ENCODE results near the gene ADAP2.
"Not testable (repeated sequence)": the region's sequence is repeated elsewhere in the genome, so short reads cannot be mapped to it uniquely, and the experiment has no call there.

ADAP2 gene

GRCh38 chr17:30969989-30970830 is 48.5 kb downstream of the ADAP2 start:
- DNase-seq (ENCODE audit: low read depth): no peak

DNA sequence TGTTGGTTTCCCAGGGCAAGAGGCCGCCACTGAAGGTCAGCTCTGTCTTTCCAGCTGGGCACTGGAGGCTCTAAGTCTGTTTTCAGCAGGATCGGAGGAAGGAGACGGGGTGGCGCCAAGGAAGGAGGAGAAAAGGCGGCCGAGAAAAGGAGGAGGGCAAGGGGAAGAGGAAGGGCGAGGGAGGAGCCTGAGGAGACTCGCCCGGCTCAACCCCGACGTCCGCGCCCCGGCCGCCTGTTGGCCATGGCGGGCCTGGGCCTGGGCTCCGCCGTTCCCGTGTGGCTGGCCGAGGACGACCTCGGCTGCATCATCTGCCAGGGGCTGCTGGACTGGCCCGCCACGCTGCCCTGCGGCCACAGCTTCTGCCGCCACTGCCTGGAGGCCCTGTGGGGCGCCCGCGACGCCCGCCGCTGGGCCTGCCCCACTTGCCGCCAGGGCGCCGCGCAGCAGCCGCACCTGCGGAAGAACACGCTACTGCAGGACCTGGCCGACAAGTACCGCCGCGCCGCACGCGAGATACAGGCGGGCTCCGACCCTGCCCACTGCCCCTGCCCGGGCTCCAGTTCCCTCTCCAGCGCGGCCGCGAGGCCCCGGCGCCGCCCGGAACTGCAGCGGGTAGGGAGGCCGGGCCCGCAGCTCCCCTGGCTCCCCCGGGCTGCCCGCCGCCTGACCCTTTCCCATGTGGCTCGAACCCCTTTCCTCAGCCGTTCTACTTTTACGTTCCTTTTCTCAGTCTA is 49.3 kb downstream of the ADAP2 start, which contains the start of gene RNF135:
RNF135 (plus strand) TSS at position 209 of the 737 bp plus-strand sequence; CDS start at position 244, 35 bp downstream.
- DNase-seq (ENCODE audit: low read depth): peak; percentile 81

DNA sequence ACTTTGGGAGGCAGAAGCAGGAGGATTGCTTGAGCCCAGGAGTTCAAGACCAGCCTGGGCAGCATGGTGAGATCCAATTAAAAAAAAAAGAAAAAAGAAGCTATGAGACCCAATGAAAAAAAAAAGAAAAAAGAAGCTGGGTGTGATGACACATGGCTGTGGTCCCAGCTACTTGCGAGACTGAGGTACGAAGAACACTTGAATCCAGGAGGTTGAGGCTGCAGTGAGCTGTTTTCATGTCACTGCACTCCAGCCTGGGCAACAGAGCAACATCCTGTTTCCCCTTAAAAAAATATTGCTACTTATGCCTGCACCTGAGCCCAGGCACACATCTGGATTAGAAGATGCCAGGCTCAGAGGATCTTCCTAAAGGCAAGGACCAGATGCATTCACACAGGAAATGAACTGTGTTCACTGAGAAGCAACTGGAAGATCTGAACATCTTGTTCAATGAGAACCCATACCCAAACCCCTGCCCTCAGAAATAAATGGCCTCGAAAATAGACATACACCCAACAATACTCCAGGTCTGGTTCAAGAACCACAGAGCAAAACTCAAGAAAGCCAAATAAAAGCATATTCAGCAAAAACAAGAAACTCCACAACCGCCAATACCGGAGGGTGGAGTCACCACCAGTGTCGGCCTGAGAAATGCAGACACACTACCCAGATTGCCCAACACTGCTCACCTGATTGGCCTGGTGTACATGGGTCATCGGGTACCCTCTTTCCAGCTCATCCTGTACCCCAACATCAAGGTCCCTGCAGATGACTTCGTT is 53.5 kb downstream of the ADAP2 start:
- no peak for DNase-seq (ENCODE audit: low read depth)

DNA sequence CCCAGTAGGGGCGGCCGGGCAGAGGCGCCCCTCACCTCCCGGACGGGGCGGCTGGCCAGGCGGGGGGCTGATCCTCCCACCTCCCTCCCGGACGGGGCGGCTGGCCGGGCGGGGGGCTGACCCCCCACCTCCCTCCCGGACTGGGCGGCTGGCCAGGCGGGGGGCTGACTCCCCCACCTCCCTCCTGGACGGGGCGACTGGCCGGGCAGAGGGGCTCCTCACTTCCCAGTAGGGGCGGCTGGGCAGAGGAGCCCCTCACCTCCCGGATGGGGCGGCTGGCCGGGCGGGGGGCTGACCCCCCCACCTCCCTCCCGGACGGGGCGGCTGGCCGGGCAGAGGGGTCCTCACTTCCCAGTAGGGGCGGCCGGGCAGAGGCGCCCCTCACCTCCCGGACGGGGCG is 58.2 kb downstream of the ADAP2 start:
- not testable (repeated sequence) for DNase-seq (ENCODE audit: low read depth)

DNA sequence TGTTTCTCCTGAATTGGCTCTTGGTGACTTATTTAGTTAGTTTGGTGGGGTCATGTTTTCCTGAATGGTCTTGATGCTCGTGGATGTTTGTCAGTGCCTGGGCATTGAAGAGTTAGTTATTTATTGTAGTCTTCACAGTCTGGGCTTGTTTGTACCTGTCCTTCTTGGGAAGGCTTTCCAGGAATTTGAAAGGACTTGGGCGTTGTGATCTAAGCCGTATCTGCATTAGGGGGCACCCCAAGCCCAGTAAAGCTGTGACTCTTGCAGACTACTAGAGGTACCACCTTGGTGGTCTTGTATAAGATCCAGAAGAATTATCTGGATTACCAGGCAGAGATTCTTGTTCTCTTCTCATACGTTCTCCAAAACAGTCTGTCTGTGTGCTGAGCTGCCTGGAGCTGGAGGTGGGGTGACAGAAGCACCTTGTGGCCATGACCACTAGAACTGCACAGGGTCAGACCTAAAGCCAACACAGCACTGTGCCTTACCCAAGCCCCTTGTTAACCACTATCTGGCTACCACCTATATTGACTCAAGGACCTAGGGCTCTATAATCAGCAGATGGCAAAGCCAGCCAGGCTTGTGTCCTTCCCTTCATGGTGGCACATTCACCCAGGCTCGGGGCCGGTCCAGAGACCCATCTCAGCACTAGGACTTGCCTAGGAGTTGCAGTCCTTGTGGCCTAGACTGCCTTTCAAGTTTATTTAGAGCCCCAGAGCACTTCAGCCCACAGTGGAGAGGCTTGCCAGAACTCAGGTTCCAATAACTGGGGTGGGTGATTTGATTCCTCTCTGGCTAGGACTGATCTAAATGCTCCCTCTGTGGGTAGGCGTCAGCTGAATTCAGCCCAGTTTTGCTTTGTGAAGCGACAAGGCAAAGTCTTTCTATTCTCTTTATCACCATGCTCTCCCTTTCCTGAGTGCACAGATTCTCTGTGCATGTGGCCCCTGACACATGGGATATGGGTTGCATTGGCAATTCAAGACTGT is 60.1 kb downstream of the ADAP2 start:
- DNase-seq (ENCODE audit: low read depth): no peak

DNA sequence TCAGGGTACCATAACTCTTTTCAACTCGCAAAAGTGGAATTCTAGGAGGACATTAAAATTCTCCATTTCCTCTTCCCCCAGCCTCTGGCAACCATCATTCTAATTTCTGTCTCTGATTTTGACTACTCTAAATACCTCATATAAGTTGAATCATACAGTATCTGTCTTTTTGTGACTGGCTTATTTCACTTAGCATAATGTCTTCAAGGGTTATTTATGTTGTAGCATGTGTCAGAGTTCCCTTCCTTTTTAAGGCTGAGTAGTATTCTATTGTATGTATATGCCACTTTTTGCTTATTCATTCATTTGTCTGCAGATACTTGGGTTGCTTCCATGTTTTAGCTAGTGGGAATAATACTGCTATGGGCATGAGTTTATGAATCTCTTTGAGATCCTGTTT is 61.1 kb downstream of the ADAP2 start:
- DNase-seq (ENCODE audit: low read depth): no peak

- no peak for DNase-seq (ENCODE audit: low read depth)
Observed at GRCh38 chr17:30990458-30990857, 68.7 kb downstream of the ADAP2 start.

GRCh38 chr17:30992551-30992950 is 70.8 kb downstream of the ADAP2 start:
- DNase-seq (ENCODE audit: low read depth): no peak

DNA sequence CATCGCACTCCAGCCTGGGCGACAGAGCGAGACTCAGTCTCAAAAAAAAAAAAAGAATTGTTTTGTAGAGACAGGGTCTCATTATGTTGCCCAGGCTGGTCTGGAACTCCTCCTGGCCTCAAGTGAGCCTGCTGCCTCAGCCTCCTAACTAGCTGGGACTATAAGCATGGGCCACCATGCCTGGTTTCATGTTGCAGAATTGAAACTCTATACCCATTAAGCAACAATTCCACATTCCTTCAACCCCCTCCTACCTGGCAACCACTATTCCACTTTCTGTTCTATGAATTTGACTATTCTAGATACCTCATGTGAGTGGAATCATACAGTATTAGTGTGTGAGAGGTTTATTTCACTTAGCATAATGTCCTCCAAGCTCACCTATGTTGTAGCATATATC is 73.6 kb downstream of the ADAP2 start:
- DNase-seq (ENCODE audit: low read depth): peak; percentile 61

DNA sequence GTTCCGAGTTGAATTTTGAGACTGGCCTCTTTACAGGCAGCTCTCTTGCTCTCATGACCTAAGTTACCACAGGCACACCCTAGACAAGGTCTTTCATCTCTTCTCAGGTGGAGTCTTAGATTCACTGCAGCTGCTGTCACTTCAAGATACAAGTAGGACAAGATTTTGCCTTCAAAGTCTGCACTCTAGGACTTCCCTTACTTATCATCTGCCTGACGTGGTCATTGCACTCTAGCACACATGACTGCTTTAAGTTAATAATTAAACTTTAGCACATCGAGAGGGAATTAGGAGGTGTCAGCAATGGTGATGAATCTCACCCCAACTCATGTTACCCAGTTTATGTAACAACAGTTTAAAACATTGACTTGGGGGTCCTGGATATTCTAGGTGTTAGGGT is 74.7 kb downstream of the ADAP2 start:
- no peak for DNase-seq (ENCODE audit: low read depth)

GRCh38 chr17:30997270-30997669 is 75.5 kb downstream of the ADAP2 start:
- no peak for DNase-seq (ENCODE audit: low read depth)

- no peak for DNase-seq (ENCODE audit: low read depth)
Observed at GRCh38 chr17:30997842-30998241, 76.1 kb downstream of the ADAP2 start.

- DNase-seq (ENCODE audit: low read depth): no peak
Observed at GRCh38 chr17:31002047-31002446, 80.3 kb downstream of the ADAP2 start.

GRCh38 chr17:31003225-31003866 is 81.6 kb downstream of the ADAP2 start:
- DNase-seq (ENCODE audit: low read depth): no peak

DNA sequence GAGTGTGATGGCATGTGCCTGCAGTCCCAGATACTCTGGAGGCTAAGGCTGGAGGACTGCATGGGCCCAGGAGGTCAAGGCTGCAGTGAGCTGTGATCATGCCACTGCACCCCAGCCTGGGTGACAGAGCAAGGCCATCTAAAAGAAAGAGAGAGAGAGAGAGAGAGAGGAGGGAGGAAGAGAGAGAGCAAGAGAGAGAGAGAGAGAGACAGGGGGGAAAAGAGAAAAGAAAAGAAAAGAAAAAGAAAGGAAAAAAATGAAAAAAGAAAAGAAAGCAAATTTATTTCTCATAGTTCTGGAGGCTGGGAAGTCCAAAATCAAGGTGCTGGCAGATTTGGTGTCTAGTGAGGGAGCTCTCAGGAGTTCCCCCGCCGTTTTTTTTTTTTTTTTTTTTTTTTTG is 82.4 kb downstream of the ADAP2 start:
- DNase-seq (ENCODE audit: low read depth): no peak

- DNase-seq (ENCODE audit: low read depth): no peak
Observed at GRCh38 chr17:31007695-31008373, 86.1 kb downstream of the ADAP2 start.

GRCh38 chr17:31008374-31009041 is 86.8 kb downstream of the ADAP2 start:
- DNase-seq (ENCODE audit: low read depth): peak; percentile 64
